HepG2 (cell line): Measurements from ENCODE around the gene SRP68. TPM values are rescaled to one million over a fixed set of nuclear protein-coding genes. Genes with fewer than 3 reads are reported as not detected.

Experiments
- ARID5B ChIP-seq: IDR thresholded peaks from 2 replicates; pipeline ENCODE4 v1.4.0; 2020; ENCODE audit warnings: mild to moderate bottlenecking, missing genetic modification reagents
- CBX5 ChIP-seq: sonication (generic); formaldehyde crosslinking; IDR thresholded peaks from 2 replicates; pipeline ENCODE4 v1.4.0; 2020; ENCODE audit warnings: missing genetic modification reagents, borderline replicate concordance
- E2F5 ChIP-seq: sonication (generic); formaldehyde crosslinking; conservative IDR thresholded peaks from 2 replicates; pipeline ENCODE4 v1.4.0; 2020; ENCODE audit warnings: missing genetic modification reagents
- HDAC1 ChIP-seq: sonication (generic); formaldehyde crosslinking; IDR thresholded peaks from 2 replicates; pipeline ENCODE4 v1.5.1; 2020; ENCODE audit warnings: mild to moderate bottlenecking, missing genetic modification reagents
- HMGXB4 ChIP-seq, 2 experiments: sonication (generic) in 1 of 2; formaldehyde crosslinking in 1 of 2; IDR thresholded peaks; 2 replicates each; pipeline versions ENCODE4 v1.4.0 to v1.6.1; 2018 to 2020; ENCODE audit warnings: missing genetic modification reagents in 2 of 2, borderline replicate concordance in 1 of 2, low read depth in 1 of 2, mild to moderate bottlenecking in 1 of 2, missing biosample characterization in 1 of 2
- JUND ChIP-seq: sonication (generic); formaldehyde crosslinking; IDR thresholded peaks from 2 replicates; pipeline ENCODE4 v1.8.0; 2022; ENCODE audit warnings: mild to moderate bottlenecking, missing genetic modification reagents
- MAFF ChIP-seq: IDR thresholded peaks from 2 replicates; pipeline ENCODE4 v1.6.1; 2011; ENCODE audit warnings: low read depth, low read length, improper control_type of control experiment
- MXD3 ChIP-seq: IDR thresholded peaks from 2 replicates; pipeline ENCODE4 v1.6.1; 2016; ENCODE audit warnings: mild to moderate bottlenecking, missing biosample characterization, missing genetic modification reagents
- SIN3B ChIP-seq: fragments of 150-350 bp; IDR thresholded peaks from 2 replicates; pipeline ENCODE4 v1.6.1; 2014; ENCODE audit warnings: low read length
- ZBTB25 ChIP-seq: IDR thresholded peaks from 2 replicates; pipeline ENCODE4 v1.6.1; 2018; ENCODE audit warnings: missing genetic modification reagents
- ZNF20 ChIP-seq: sonication (generic); formaldehyde crosslinking; IDR thresholded peaks from 2 replicates; pipeline ENCODE4 v1.4.0; 2020; ENCODE audit warnings: mild to moderate bottlenecking, moderate library complexity, missing genetic modification reagents
- ZNF543 ChIP-seq: sonication (generic); formaldehyde crosslinking; IDR thresholded peaks from 2 replicates; pipeline ENCODE4 v1.4.0; 2020; ENCODE audit warnings: mild to moderate bottlenecking, missing genetic modification reagents
- ZNF609 ChIP-seq: sonication (generic); formaldehyde crosslinking; IDR thresholded peaks from 2 replicates; pipeline ENCODE4 v1.4.0; 2020; ENCODE audit warnings: mild to moderate bottlenecking, missing genetic modification reagents, borderline replicate concordance
- ZNF644 ChIP-seq: IDR thresholded peaks from 2 replicates; pipeline ENCODE4 v1.6.1; 2016; ENCODE audit warnings: low read depth
- ZNF674 ChIP-seq: sonication (generic); formaldehyde crosslinking; IDR thresholded peaks from 2 replicates; pipeline ENCODE4 v1.5.0; 2020; ENCODE audit warnings: low read depth, mild to moderate bottlenecking, missing genetic modification reagents
- polyA plus RNA-seq, 8 experiments: library from polyadenylated mRNA; depleted of rRNA in 3 of 8; stranded (reverse) in 7 of 8; unstranded in 1 of 8; fragments of >200 nt; fragmentation: Illumina TruSeq in 4 of 8; extraction: Trizol in 4 of 8; gene quantifications; 2 replicates each; pipeline versions ENCODE4 v1.2.1 to v1.2.3, GENCODE V29; 2011 to 2016; ENCODE audit warnings: low read depth in 4 of 8, missing spikeins in 1 of 8, mixed read lengths in 1 of 8; ENCODE audit not compliant: insufficient read depth in 1 of 8
- total RNA-seq, 5 experiments: library from RNA; depleted of rRNA; stranded (reverse); fragments of >200 nt; fragmentation: Illumina TruSeq; extraction: Trizol; gene quantifications; 2 replicates each; pipeline ENCODE4 v1.2.3, GENCODE V29; 2016; ENCODE audit warnings: low read depth in 1 of 5

Gene SRP68
- total and polyA plus RNA-seq, 2 of the 13 experiments (the other 11 are each of a cell fraction or from before 2014, with no cell fraction given): 39.8 to 74.3 TPM

- TF ChIP-seq ARID5B (CRISPR knock-in tag): peak; percentile 70
- no peak for TF ChIP-seq MXD3 (CRISPR knock-in tag)
- no peak for TF ChIP-seq ZNF644 (CRISPR knock-in tag)
- TF ChIP-seq HMGXB4 (CRISPR knock-in tag; IDR thresholded peaks at IDR 0.05; ENCODE audit: borderline replicate concordance in 1 of 2, low read depth in 1 of 2): peak in 1 of 2 experiments; percentile 71; a peak in 1 of 4 replicates
- no peak for TF ChIP-seq MAFF
- peak; percentile 46 for TF ChIP-seq ZNF609
- TF ChIP-seq ZBTB25 (CRISPR knock-in tag): no peak
- peak; percentile 74 for TF ChIP-seq HDAC1 (CRISPR knock-in tag)
- 0 out of 2 replicates have a peak, but pooled peaks have one; percentile 21 for TF ChIP-seq JUND (CRISPR knock-in tag)
- 0 out of 2 replicates have a peak, but pooled peaks have one; percentile 21 for TF ChIP-seq ZNF543 (CRISPR knock-in tag)
- no peak for TF ChIP-seq ZNF674 (CRISPR knock-in tag)
- no peak; the same call in 1 of the 2 replicates for TF ChIP-seq CBX5 (CRISPR knock-in tag)
- no peak for TF ChIP-seq ZNF20 (CRISPR knock-in tag)
- no peak for TF ChIP-seq SIN3B
- no peak for TF ChIP-seq E2F5 (CRISPR knock-in tag)
Observed at GRCh38 chr17:76032073-76032779, 40.1 kb downstream of the SRP68 start (continued).
